DND-41 (cell line): ENCODE measurements around the gene PIF1.

Source experiments
- CTCF ChIP-seq: IDR thresholded peaks from 2 replicates; pipeline ENCODE4 v1.5.1; 2012; ENCODE audit warnings: borderline replicate concordance, low read length, moderate library complexity, mild to moderate bottlenecking; ENCODE audit not compliant: poor library complexity, severe bottlenecking; ENCODE audit errors: extremely low read depth
- EZH2 ChIP-seq: IDR thresholded peaks from 3 replicates; pipeline ENCODE4 v1.6.1; 2012; ENCODE audit warnings: borderline replicate concordance, low read depth, mild to moderate bottlenecking, moderate library complexity, low read length, inconsistent platforms; ENCODE audit not compliant: severe bottlenecking

- TF ChIP-seq CTCF, result no peak
- TF ChIP-seq EZH2, result no peak
Measured at GRCh38 chr15:64770626-64771025, 54.8 kb downstream of the PIF1 start.
